ENCODE measurements around the gene ZNF497. TPM values are rescaled to one million over a fixed set of nuclear protein-coding genes. Genes with fewer than 3 reads are reported as not detected.
"Not testable (repeated sequence)": the region's sequence is repeated elsewhere in the genome, so short reads cannot be mapped to it uniquely, and the experiment has no call there.

The ZNF497 gene
- total RNA-seq: 1.3 and 2.9 TPM in 2 replicates

- DNase-seq: peak; percentile 98
Measured at GRCh38 chr19:58362272-58362994, at the start of gene ZNF497. Gene ZNF497 (minus strand): TSS chr19:58362751. CDS start chr19:58357635, 5,116 bp downstream.

- DNase-seq: peak; percentile 50
Measured at GRCh38 chr19:58409010-58409790, 46.6 kb upstream of the ZNF497 start.

GRCh38 chr19:58408152-58409009 lies 45.8 kb upstream of the ZNF497 start, which contains the start of gene ZNF584:
Gene ZNF584 (plus strand): TSS chr19:58408649. CDS start chr19:58409148, 499 bp downstream.
- peak; percentile 97 for DNase-seq

GRCh38 chr19:58407658-58408151 lies 45.2 kb upstream of the ZNF497 start:
- peak; percentile 24 for DNase-seq

GRCh38 chr19:58406818-58407657 lies 44.5 kb upstream of the ZNF497 start:
- peak; percentile 33 for DNase-seq

GRCh38 chr19:58403920-58404478 lies 41.4 kb upstream of the ZNF497 start:
- not testable (repeated sequence) for DNase-seq

- DNase-seq: no peak
Measured at GRCh38 chr19:58401840-58402421, 39.4 kb upstream of the ZNF497 start.

- DNase-seq: peak; percentile 100
Measured at GRCh38 chr19:58400916-58401839, 38.6 kb upstream of the ZNF497 start.

- DNase-seq: no peak
Measured at GRCh38 chr19:58400316-58400915, 37.9 kb upstream of the ZNF497 start.

- no peak for DNase-seq
Measured at GRCh38 chr19:58399903-58400302, 37.4 kb upstream of the ZNF497 start.

- DNase-seq: no peak
Measured at GRCh38 chr19:58398545-58398944, 36.0 kb upstream of the ZNF497 start.

GRCh38 chr19:58398087-58398486 lies 35.5 kb upstream of the ZNF497 start:
- no peak for DNase-seq

GRCh38 chr19:58397533-58398037 lies 35.0 kb upstream of the ZNF497 start:
- no peak for DNase-seq

- DNase-seq: no peak
Measured at GRCh38 chr19:58396691-58397532, 34.4 kb upstream of the ZNF497 start.

- DNase-seq: no peak
Measured at GRCh38 chr19:58395979-58396627, 33.6 kb upstream of the ZNF497 start.

GRCh38 chr19:58395220-58395978 lies 32.8 kb upstream of the ZNF497 start, which contains the start of gene RNF225:
Gene RNF225 (plus strand): TSS chr19:58395656. CDS start chr19:58396090, 434 bp downstream.
- DNase-seq: no peak

GRCh38 chr19:58394821-58395219 lies 32.3 kb upstream of the ZNF497 start:
- DNase-seq: no peak

All from dermis blood vessel endothelial cell (primary cell).